ENCODE data around the gene MS4A8.

Gene MS4A8

GRCh38 chr11:60724420-60724819 is 25.0 kb downstream of the MS4A8 start, which contains the start of gene MS4A18:
Gene MS4A18 (plus strand): TSS chr11:60724720.
- CTCF ChIA-PET = no interaction called here
- Histone ChIP-seq H3K4me3 (ENCODE audit: low read depth, low read length) (no peak within 1 kb of the TSS), H3K9me3 (ENCODE audit: control insufficient read depth, insufficient read depth, low read depth, low read length) (no peaks in the 10 kb centered on the region), H3K36me3 (ENCODE audit: control insufficient read depth in 2 of 2, insufficient read depth in 1 of 2, low read length in 2 of 2) (no peaks in the 10 kb centered on the region), H3K27ac (ENCODE audit: extremely low read depth, low read depth, low read length) (no peak within 1 kb of the TSS), H3K4me1 (ENCODE audit: control insufficient read depth, insufficient read depth, low read length) (no peaks in the 10 kb centered on the region)
- POLR2A ChIA-PET = no interaction called here
- TF ChIP-seq ZNF148 (tag by site-specific recombination; IDR thresholded peaks at IDR 0.05; ENCODE audit: borderline replicate concordance) (no peak), ZNF521 (tag by site-specific recombination; IDR thresholded peaks at IDR 0.05) (no peak), HOXA7 (CRISPR knock-in tag; IDR thresholded peaks at IDR 0.05; ENCODE audit: borderline replicate concordance) (no peak), ZSCAN30 (tag by site-specific recombination; IDR thresholded peaks at IDR 0.05) (no peak), INSM2 (tag by site-specific recombination; IDR thresholded peaks at IDR 0.05) (no peak), PATZ1 (tag by site-specific recombination; IDR thresholded peaks at IDR 0.05) (no peak), ZNF544 (tag by site-specific recombination; IDR thresholded peaks at IDR 0.05) (no peak), ZNF473 (tag by site-specific recombination; IDR thresholded peaks at IDR 0.05) (no peak), ZNF548 (tag by site-specific recombination; IDR thresholded peaks at IDR 0.05) (no peak), CTCF (tag by site-specific recombination; IDR thresholded peaks at IDR 0.05) (no peak), ZNF660 (tag by site-specific recombination; IDR thresholded peaks at IDR 0.05) (no peak)
- TF ChIP-seq, protein P1, sequence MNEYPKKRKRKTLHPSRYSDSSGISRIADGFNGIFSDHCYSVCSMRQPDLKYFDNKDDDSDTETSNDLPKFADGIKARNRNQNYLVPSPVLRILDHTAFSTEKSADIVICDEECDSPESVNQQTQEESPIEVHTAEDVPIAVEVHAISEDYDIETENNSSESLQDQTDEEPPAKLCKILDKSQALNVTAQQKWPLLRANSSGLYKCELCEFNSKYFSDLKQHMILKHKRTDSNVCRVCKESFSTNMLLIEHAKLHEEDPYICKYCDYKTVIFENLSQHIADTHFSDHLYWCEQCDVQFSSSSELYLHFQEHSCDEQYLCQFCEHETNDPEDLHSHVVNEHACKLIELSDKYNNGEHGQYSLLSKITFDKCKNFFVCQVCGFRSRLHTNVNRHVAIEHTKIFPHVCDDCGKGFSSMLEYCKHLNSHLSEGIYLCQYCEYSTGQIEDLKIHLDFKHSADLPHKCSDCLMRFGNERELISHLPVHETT (tag by site-specific recombination; IDR thresholded peaks at IDR 0.05) = no peak
- TF ChIP-seq, protein P2, sequence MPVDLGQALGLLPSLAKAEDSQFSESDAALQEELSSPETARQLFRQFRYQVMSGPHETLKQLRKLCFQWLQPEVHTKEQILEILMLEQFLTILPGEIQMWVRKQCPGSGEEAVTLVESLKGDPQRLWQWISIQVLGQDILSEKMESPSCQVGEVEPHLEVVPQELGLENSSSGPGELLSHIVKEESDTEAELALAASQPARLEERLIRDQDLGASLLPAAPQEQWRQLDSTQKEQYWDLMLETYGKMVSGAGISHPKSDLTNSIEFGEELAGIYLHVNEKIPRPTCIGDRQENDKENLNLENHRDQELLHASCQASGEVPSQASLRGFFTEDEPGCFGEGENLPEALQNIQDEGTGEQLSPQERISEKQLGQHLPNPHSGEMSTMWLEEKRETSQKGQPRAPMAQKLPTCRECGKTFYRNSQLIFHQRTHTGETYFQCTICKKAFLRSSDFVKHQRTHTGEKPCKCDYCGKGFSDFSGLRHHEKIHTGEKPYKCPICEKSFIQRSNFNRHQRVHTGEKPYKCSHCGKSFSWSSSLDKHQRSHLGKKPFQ (tag by site-specific recombination; IDR thresholded peaks at IDR 0.05) = no peak

DNA sequence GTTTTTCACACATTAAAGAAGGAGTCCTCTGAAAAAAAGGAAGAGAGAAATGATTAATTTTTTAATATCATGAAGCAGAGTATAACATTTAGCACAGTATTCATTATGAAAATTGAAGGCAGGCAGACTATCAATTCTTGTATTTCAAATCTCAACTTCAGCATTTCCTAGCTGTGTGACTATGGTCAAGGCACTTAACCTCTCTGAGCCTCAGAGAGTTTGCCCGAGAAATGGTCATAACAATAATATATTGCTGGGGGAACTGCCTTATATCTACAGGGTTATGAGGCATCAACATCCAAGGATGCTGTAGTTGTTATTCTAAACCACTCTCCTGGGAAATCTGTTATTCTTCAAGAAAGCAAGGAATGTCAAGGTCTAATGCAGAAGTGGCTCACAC is 26.2 kb downstream of the MS4A8 start:
- CTCF ChIA-PET = no interaction called here
- H3K4me3 ChIP-seq (ENCODE audit: low read depth, low read length) = no peak overlapping the region
- POLR2A ChIA-PET = no interaction called here
- no peak for TF ChIP-seq ZNF24 (tag by site-specific recombination; IDR thresholded peaks at IDR 0.05)
- TF ChIP-seq ZNF837 (tag by site-specific recombination; IDR thresholded peaks at IDR 0.05) = no peak
- no peak for TF ChIP-seq ZXDB (tag by site-specific recombination; IDR thresholded peaks at IDR 0.05)
- TF ChIP-seq ZNF223 (tag by site-specific recombination; IDR thresholded peaks at IDR 0.05) = no peak
- TF ChIP-seq, protein P1 (tag by site-specific recombination; IDR thresholded peaks at IDR 0.05) = no peak
- no peak for TF ChIP-seq ZNF473 (tag by site-specific recombination; IDR thresholded peaks at IDR 0.05)
- no peak for TF ChIP-seq ZNF341 (tag by site-specific recombination; IDR thresholded peaks at IDR 0.05; ENCODE audit: low read depth)
- no peak for TF ChIP-seq ZNF157 (tag by site-specific recombination; IDR thresholded peaks at IDR 0.05)
- TF ChIP-seq ZNF266 (tag by site-specific recombination; IDR thresholded peaks at IDR 0.05; ENCODE audit: low read depth) = no peak
- TF ChIP-seq ZBTB17 (tag by site-specific recombination; IDR thresholded peaks at IDR 0.05) = no peak
- no peak for TF ChIP-seq ZNF16 (tag by site-specific recombination; IDR thresholded peaks at IDR 0.05; ENCODE audit: low read depth)
- no peak for TF ChIP-seq RBAK (tag by site-specific recombination; IDR thresholded peaks at IDR 0.05)
- no peak for TF ChIP-seq ZNF311 (tag by site-specific recombination; IDR thresholded peaks at IDR 0.05; ENCODE audit: borderline replicate concordance)

More for the DNA sequence above, 26.2 kb downstream of the MS4A8 start:
- Histone ChIP-seq H3K9me3 (ENCODE audit: control insufficient read depth, insufficient read depth, low read depth, low read length) (no peaks in the 10 kb centered on the region), H3K36me3 (ENCODE audit: control insufficient read depth in 2 of 2, insufficient read depth in 1 of 2, low read length in 2 of 2) (no peaks in the 10 kb centered on the region), H3K27ac (ENCODE audit: extremely low read depth, low read depth, low read length) (no peak overlapping the region), H3K4me1 (ENCODE audit: control insufficient read depth, insufficient read depth, low read length) (no peaks in the 10 kb centered on the region)

Measured in HEK293 (cell line).